Measurements from ENCODE around the gene PHB1. TPM values are rescaled to one million over a fixed set of nuclear protein-coding genes. Genes with fewer than 3 reads are reported as not detected.

Gene PHB1
- total RNA-seq, 1 experiment from 2014 or later, result 367 TPM

- no peak for DNase-seq (ENCODE audit: low read depth, low spot score)
- intact Hi-C loops (cut with micrococcal nuclease; ENCODE audit: unreplicated experiment), result no loop called here
- H3K27ac ChIP-seq (ENCODE audit: low read length), result no peak overlapping the region
- no TSS peak for BruUV-seq (replicated peaks)
- CTCF ChIA-PET, result interaction anchor here (0.6 to 0.7 kb wide), 2 partner anchors 8 to 73 kb away, joined by 3 to 7 read pairs; no protein-coding TSS in a partner anchor
- H3K9me3 ChIP-seq (ENCODE audit: control insufficient read depth, insufficient read depth, low read depth, low read length), result no peaks in the 10 kb centered on the region
- no peak for ATAC-seq
- TF ChIP-seq REST (IDR thresholded peaks at IDR 0.05; ENCODE audit: insufficient read depth in 1 of 2, low read depth in 2 of 2, low read length in 1 of 2), result no peak
- no peak for TF ChIP-seq SIN3A (IDR thresholded peaks at IDR 0.05; ENCODE audit: borderline replicate concordance, insufficient read depth, low read depth, low read length)
- no peak for TF ChIP-seq POLR2AphosphoS5 (IDR thresholded peaks at IDR 0.05; ENCODE audit: low read depth, low read length)
- TF ChIP-seq TCF7L2 (IDR thresholded peaks at IDR 0.05; ENCODE audit: low read depth, low read length), result no peak
- TF ChIP-seq CTCF (IDR thresholded peaks at IDR 0.05), result no peak
- H3K36me3 ChIP-seq (ENCODE audit: control insufficient read depth, insufficient read depth, low read length), result no peaks in the 10 kb centered on the region
- H3K4me3 ChIP-seq (ENCODE audit: low read depth in 2 of 2, low read length in 2 of 2), result no peak overlapping the region
- peaks cover 8% of the 10 kb centered on the region for H3K27me3 ChIP-seq (ENCODE audit: control insufficient read depth, insufficient read depth, low read length)
- no peaks in the 10 kb centered on the region for H3K4me1 ChIP-seq (ENCODE audit: control insufficient read depth, insufficient read depth, low read length)
- POLR2A ChIA-PET, result no interaction called here
- in situ Hi-C loops (cut with HindIII; ENCODE audit: low pct_unique_long_range_greater_than_20kb, low sequenced_read_pairs), result no loop called here
These were observed 29.2 kb upstream of the PHB1 start for GRCh38 chr17:49443862-49444261.

- CTCF ChIA-PET, result interaction anchor here (1.2 kb wide), 1 partner anchor 114 kb away, joined by 4 read pairs; no protein-coding TSS in a partner anchor
- BruUV-seq (replicated peaks), result no TSS peak
- Histone ChIP-seq H3K4me1 (ENCODE audit: control insufficient read depth, insufficient read depth, low read length) (no peaks in the 10 kb centered on the region), H3K36me3 (ENCODE audit: control insufficient read depth, insufficient read depth, low read length) (no peaks in the 10 kb centered on the region), H3K9me3 (ENCODE audit: control insufficient read depth, insufficient read depth, low read depth, low read length) (no peaks in the 10 kb centered on the region), H3K27ac (ENCODE audit: low read length) (no peak overlapping the region), H3K4me3 (ENCODE audit: low read depth in 2 of 2, low read length in 2 of 2) (no peak overlapping the region), H3K27me3 (ENCODE audit: control insufficient read depth, insufficient read depth, low read length) (peaks cover 14% of the 10 kb centered on the region)
- ATAC-seq (no peak), DNase-seq (ENCODE audit: low read depth, low spot score) (no peak)
- intact Hi-C loops (cut with micrococcal nuclease; ENCODE audit: unreplicated experiment) (no loop called here), in situ Hi-C loops (cut with HindIII; ENCODE audit: low pct_unique_long_range_greater_than_20kb, low sequenced_read_pairs) (no loop called here)
- POLR2A ChIA-PET, result no interaction called here
- TF ChIP-seq REST (IDR thresholded peaks at IDR 0.05; ENCODE audit: insufficient read depth in 1 of 2, low read depth in 2 of 2, low read length in 1 of 2), result no peak
- TF ChIP-seq SIN3A (IDR thresholded peaks at IDR 0.05; ENCODE audit: borderline replicate concordance, insufficient read depth, low read depth, low read length), result no peak
- no peak for TF ChIP-seq TCF7L2 (IDR thresholded peaks at IDR 0.05; ENCODE audit: low read depth, low read length)
These were observed 27.4 kb upstream of the PHB1 start for GRCh38 chr17:49442041-49442440.
